ENCODE data around the gene SORCS2.

DNA sequence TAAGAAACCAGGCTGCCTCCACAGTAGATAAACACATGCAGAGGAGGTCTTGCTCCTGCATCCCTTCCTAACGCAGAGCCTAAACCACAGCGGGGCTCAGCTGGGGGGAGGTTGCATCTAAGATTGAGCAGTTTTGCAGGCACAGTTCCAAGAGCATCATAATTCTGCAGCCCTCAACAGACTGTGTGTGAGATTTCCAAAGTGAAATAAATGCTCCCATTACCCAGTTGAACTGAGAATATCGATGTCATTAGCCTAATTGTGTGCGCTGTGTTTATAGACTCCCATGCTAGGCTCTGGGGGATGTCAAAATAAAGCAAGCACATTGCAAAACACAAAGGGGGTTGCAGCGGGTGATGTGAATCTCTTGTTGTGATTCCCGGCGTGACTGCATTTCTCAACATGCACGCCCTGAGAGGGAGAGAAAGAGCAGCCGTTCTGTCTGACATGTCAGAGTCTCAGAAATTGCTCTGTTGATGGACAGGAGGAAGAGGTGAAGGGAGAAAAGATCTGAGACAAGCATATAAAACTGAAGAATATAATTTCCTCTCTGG is 392.3 kb downstream of the SORCS2 start:
- TF ChIP-seq POLR2A (IDR thresholded peaks at IDR 0.05; ENCODE audit: low read length) (no peak), GATA1 (IDR thresholded peaks at IDR 0.05; ENCODE audit: low read depth, low read length) (no peak)
